Naive thymus-derived CD4-positive, alpha-beta T cell (primary cell): ENCODE data around the gene B4GALNT4. TPM values are rescaled to one million over a fixed set of nuclear protein-coding genes. Genes with fewer than 3 reads are reported as not detected.
"Not testable (repeated sequence)": the region's sequence is repeated elsewhere in the genome, so short reads cannot be mapped to it uniquely, and the experiment has no call there.

Source experiments
- ATAC-seq: fragments of 150-1000 bp; cut with Tn5 transposase; 2 replicates; pipeline ENCODE4 v1.10.0; 2021; ENCODE audit warnings: mild to moderate bottlenecking, moderate library complexity
- CTCF ChIA-PET: fragments of 350-600 bp; sonication (Branson Sonifier 250); formaldehyde crosslinking; loops from one replicate; lab custom pipeline; 2021; ENCODE audit warnings: antibody characterized with exemption; lab: Charles Lee
- POLR2A ChIA-PET: fragments of 350-600 bp; sonication (Branson Sonifier 250); formaldehyde crosslinking; loops from one replicate; lab custom pipeline; 2021; ENCODE audit warnings: antibody characterized with exemption, inconsistent platforms; lab: Charles Lee
- DNase-seq, 9 donors: peaks; one replicate each; pipeline versions ENCODE4 v3.0.0 to v3.0.0-alpha.2; 2020 to 2022; ENCODE audit warnings: mixed read lengths in 1 of 9
- H3K27ac ChIP-seq: one replicate; pipeline ENCODE4 v1.7.0; 2013; ENCODE audit warnings: mild to moderate bottlenecking, low read depth, low read length, moderate library complexity
- H3K27me3 ChIP-seq, 2 donors: one replicate each; pipeline ENCODE4 v1.7.0; 2013; ENCODE audit warnings: low read length in 2 of 2, mild to moderate bottlenecking in 2 of 2, moderate library complexity in 2 of 2; ENCODE audit not compliant: control insufficient read depth in 2 of 2, insufficient read depth in 2 of 2
- H3K36me3 ChIP-seq, 3 experiments: 1 replicate in 2 of 3; 2 replicates in 1 of 3; pipeline ENCODE4 v1.7.0; 2013; ENCODE audit warnings: low read length in 3 of 3, mild to moderate bottlenecking in 3 of 3, moderate library complexity in 1 of 3; ENCODE audit not compliant: insufficient read depth in 3 of 3, control insufficient read depth in 2 of 3
- H3K4me1 ChIP-seq, 2 donors: one replicate each; pipeline ENCODE4 v1.7.0; 2013; ENCODE audit warnings: low read length in 2 of 2, mild to moderate bottlenecking in 2 of 2, moderate library complexity in 1 of 2; ENCODE audit not compliant: control insufficient read depth in 2 of 2, insufficient read depth in 2 of 2
- H3K4me3 ChIP-seq: 2 replicates; pipeline ENCODE4 v1.7.0; 2013; ENCODE audit warnings: mild to moderate bottlenecking, low read length
- H3K9me3 ChIP-seq, 3 experiments: 1 replicate in 2 of 3; 2 replicates in 1 of 3; pipeline ENCODE4 v1.7.0; 2013; ENCODE audit warnings: low read length in 3 of 3; ENCODE audit not compliant: control insufficient read depth in 2 of 3
- H3K27ac Mint-ChIP-seq, 9 donors: one replicate each; pipeline ENCODE4 v1.8.0; 2020 to 2022; ENCODE audit warnings: mixed read lengths in 9 of 9, mild to moderate bottlenecking in 8 of 9, moderate library complexity in 5 of 9, inconsistent platforms in 2 of 9
- H3K27me3 Mint-ChIP-seq, 5 donors: one replicate each; pipeline ENCODE4 v1.8.0; 2021 to 2022; ENCODE audit warnings: mixed read lengths in 5 of 5, mild to moderate bottlenecking in 1 of 5
- H3K36me3 Mint-ChIP-seq, 5 donors: one replicate each; pipeline ENCODE4 v1.8.0; 2020 to 2022; ENCODE audit warnings: mixed read lengths in 5 of 5, mild to moderate bottlenecking in 3 of 5, inconsistent platforms in 1 of 5
- H3K4me1 Mint-ChIP-seq, 7 donors: one replicate each; pipeline ENCODE4 v1.8.0; 2020 to 2022; ENCODE audit warnings: mixed read lengths in 7 of 7, mild to moderate bottlenecking in 3 of 7, inconsistent platforms in 1 of 7
- H3K4me3 Mint-ChIP-seq, 10 donors: one replicate each; pipeline ENCODE4 v1.8.0; 2020 to 2022; ENCODE audit warnings: mild to moderate bottlenecking in 10 of 10, mixed read lengths in 10 of 10, moderate library complexity in 6 of 10, inconsistent platforms in 2 of 10
- H3K9me3 Mint-ChIP-seq, 11 donors: one replicate each; pipeline ENCODE4 v1.8.0; 2020 to 2022; ENCODE audit warnings: mixed read lengths in 11 of 11, mild to moderate bottlenecking in 4 of 11, inconsistent platforms in 1 of 11, moderate library complexity in 1 of 11
- intact Hi-C, 2 donors: fragments of 100-400 bp; cut with micrococcal nuclease; formaldehyde crosslinking; loops; one replicate each; pipeline ENCODE4 v1.15.1; 2023
- polyA plus RNA-seq, 2 donors: library from polyadenylated mRNA; unstranded; fragments of 300-500 nt; fragmentation: Illumina TruSeq; gene quantifications; one replicate each; pipeline ENCODE4 v1.2.3, GENCODE V29; 2021
- total RNA-seq, 6 experiments: library from RNA in 5 of 6; stranded (reverse) in 5 of 6; gene quantifications; 1 replicate in 5 of 6; 2 replicates in 1 of 6; pipeline ENCODE4 v1.2.3 and lab custom pipeline; 2021 to 2026

B4GALNT4 gene
- total RNA-seq (10 to 100 TPM in 2 of 5 experiments, 1 to 10 TPM in 3; 1.2 to 11.8 (median 3.5) TPM), polyA plus RNA-seq (under 1 TPM in 1 of 2 donors, not detected in 1; 0.14 TPM), total RNA-seq (lab: John Stamatoyannopoulos, UW) (4.7 reads per million, percentile 23 among the genes with 10 or more reads in this experiment)

- peak within 1 kb of the TSS in 5 of 9 donors; percentile 31 to 77 (median 41) for H3K27ac Mint-ChIP-seq
- H3K36me3 ChIP-seq, result no peaks in the 10 kb centered on the region
- intact Hi-C loops, result no loop called here
- CTCF ChIA-PET, result interaction anchor here (1.1 kb wide), 1 partner anchor 119 kb away, joined by 3 read pairs; no protein-coding TSS in a partner anchor
- peak within 1 kb of the TSS; percentile 68 to 90 (median 86) for H3K4me3 Mint-ChIP-seq
- ATAC-seq (peak; percentile 77), DNase-seq (peak in 7 of 9 donors; percentile 34 to 64 (median 40))
- peaks cover 0 to 35% (median 18%) of the 10 kb centered on the region in 7 donors for H3K4me1 Mint-ChIP-seq
- no peak within 1 kb of the TSS for H3K27ac ChIP-seq
- peaks cover 3 to 10% of the 10 kb centered on the region in 2 donors for H3K4me1 ChIP-seq
- H3K36me3 Mint-ChIP-seq, result peaks cover 0 to 7% (median 0%) of the 10 kb centered on the region in 5 donors
- H3K4me3 ChIP-seq, result peak within 1 kb of the TSS; percentile 13
- peaks cover 10 to 47% (median 26%) of the 10 kb centered on the region in 5 donors for H3K27me3 Mint-ChIP-seq
- H3K9me3 ChIP-seq, result no peaks in the 10 kb centered on the region
- H3K9me3 Mint-ChIP-seq, result peaks cover 0 to 6% (median 0%) of the 10 kb centered on the region in 11 donors
- POLR2A ChIA-PET, result interaction anchor here (1.6 kb wide), 1 partner anchor 14 kb away, joined by 3 read pairs; no protein-coding TSS in a partner anchor
- H3K27me3 ChIP-seq, result peaks cover 3 to 7% of the 10 kb centered on the region in 2 donors
Observed at GRCh38 chr11:369336-370018, at the start of gene B4GALNT4. Gene B4GALNT4, plus strand, starts transcription at chr11:369499. Its CDS starts 305 bp downstream, at chr11:369804.

- H3K4me3 Mint-ChIP-seq, result peak overlapping the region; percentile 84 to 98 (median 94)
- ChIA-PET POLR2A (interaction anchor here (1.0 to 1.2 kb wide), 4 partner anchors 10 to 35 kb away, joined by 3 to 5 read pairs (median 4); no protein-coding TSS in a partner anchor), CTCF (interaction anchor here (0.6 kb wide), 1 partner anchor 9 kb away, joined by 5 read pairs; no protein-coding TSS in a partner anchor)
- intact Hi-C loops, result loop anchor here in 1 of 2 donors (1.0 kb wide), 1 partner anchor 13 kb away; the partner anchor contains the start of gene IFITM2
- peaks cover 0 to 30% (median 13%) of the 10 kb centered on the region in 5 donors for H3K36me3 Mint-ChIP-seq
- Histone ChIP-seq H3K36me3 (peaks cover 0 to 16% (median 8%) of the 10 kb centered on the region in 3 experiments), H3K4me1 (peaks cover 9 to 16% of the 10 kb centered on the region in 2 donors), H3K27ac (peak overlapping the region; percentile 87), H3K4me3 (peak overlapping the region; percentile 43)
- not testable (repeated sequence) for H3K9me3 Mint-ChIP-seq, H3K27me3 ChIP-seq, H3K9me3 ChIP-seq, ATAC-seq, DNase-seq, H3K27me3 Mint-ChIP-seq
- H3K4me1 Mint-ChIP-seq, result peaks cover 27 to 46% (median 36%) of the 10 kb centered on the region in 7 donors
- peak overlapping the region; percentile 88 to 99 (median 96) for H3K27ac Mint-ChIP-seq
Observed at GRCh38 chr11:319888-320273, 49.4 kb upstream of the B4GALNT4 start.

GRCh38 chr11:324156-324555 lies 45.1 kb upstream of the B4GALNT4 start:
- Mint-ChIP-seq H3K4me3 (peak overlapping the region in 7 of 10 donors; percentile 9 to 64 (median 49)), H3K27me3 (no peaks in the 10 kb centered on the region), H3K9me3 (no peaks in the 10 kb centered on the region), H3K36me3 (peaks cover 0 to 10% (median 0%) of the 10 kb centered on the region in 5 donors), H3K4me1 (peaks cover 34 to 68% (median 58%) of the 10 kb centered on the region in 7 donors), H3K27ac (peak overlapping the region; percentile 65 to 94 (median 80))
- Histone ChIP-seq H3K27ac (peak overlapping the region; percentile 44), H3K4me3 (no peak overlapping the region), H3K4me1 (peaks cover 20 to 40% of the 10 kb centered on the region in 2 donors), H3K27me3 (no peaks in the 10 kb centered on the region), H3K9me3 (no peaks in the 10 kb centered on the region), H3K36me3 (no peaks in the 10 kb centered on the region)
- intact Hi-C loops, result no loop called here
- CTCF ChIA-PET, result interaction anchor here (0.7 to 1.3 kb wide), 5 partner anchors 12 to 73 kb away, joined by 3 read pairs; no protein-coding TSS in a partner anchor
- DNase-seq (no peak), ATAC-seq (no peak)
- POLR2A ChIA-PET, result interaction anchor here (0.7 to 4.6 kb wide), 9 partner anchors 7 to 125 kb away, joined by 3 to 41 read pairs (median 4); no protein-coding TSS in a partner anchor

- intact Hi-C loops, H3K36me3 Mint-ChIP-seq: not testable (repeated sequence)
- POLR2A ChIA-PET, result interaction anchor here (0.7 to 4.6 kb wide), 10 partner anchors 8 to 125 kb away, joined by 3 to 41 read pairs (median 4); partner anchors contain the start of gene PTDSS2
Observed at GRCh38 chr11:324593-325517, 44.4 kb upstream of the B4GALNT4 start.

GRCh38 chr11:325796-326591 lies 43.3 kb upstream of the B4GALNT4 start:
- DNase-seq (no peak), ATAC-seq (no peak)
- H3K27ac Mint-ChIP-seq, result peak overlapping the region; percentile 84 to 97 (median 94)
- no peaks in the 10 kb centered on the region for H3K36me3 ChIP-seq
- POLR2A ChIA-PET, result interaction anchor here (0.7 to 5.2 kb wide), 9 partner anchors 9 to 124 kb away, joined by 3 to 41 read pairs (median 6); partner anchors contain the start of gene PTDSS2
- H3K36me3 Mint-ChIP-seq, result peaks cover 0 to 5% (median 0%) of the 10 kb centered on the region in 5 donors
- H3K27me3 Mint-ChIP-seq, result no peaks in the 10 kb centered on the region
- peak overlapping the region; percentile 50 for H3K4me3 ChIP-seq
- no peaks in the 10 kb centered on the region for H3K9me3 Mint-ChIP-seq
- intact Hi-C loops, result loop anchor here in 1 of 2 donors (2.0 kb wide), 1 partner anchor 29 kb away; no protein-coding TSS in a partner anchor
- no peaks in the 10 kb centered on the region for H3K9me3 ChIP-seq
- H3K27ac ChIP-seq, result peak overlapping the region; percentile 88
- CTCF ChIA-PET, result no interaction called here
- peaks cover 43 to 71% (median 63%) of the 10 kb centered on the region in 7 donors for H3K4me1 Mint-ChIP-seq
- H3K4me1 ChIP-seq, result peaks cover 30 to 57% of the 10 kb centered on the region in 2 donors
- H3K4me3 Mint-ChIP-seq, result peak overlapping the region; percentile 59 to 85 (median 78)
- H3K27me3 ChIP-seq, result no peaks in the 10 kb centered on the region

More at GRCh38 chr11:324593-325517, 44.4 kb upstream of the B4GALNT4 start:
- H3K9me3 ChIP-seq, H3K4me3 ChIP-seq, H3K9me3 Mint-ChIP-seq, H3K27me3 Mint-ChIP-seq, ATAC-seq, H3K36me3 ChIP-seq, DNase-seq, H3K27ac ChIP-seq, H3K27me3 ChIP-seq: not testable (repeated sequence)
- peak overlapping the region; percentile 9 to 62 (median 49) for H3K4me3 Mint-ChIP-seq
- H3K4me1 ChIP-seq, result peaks cover 20 to 46% of the 10 kb centered on the region in 2 donors
- peaks cover 40 to 70% (median 60%) of the 10 kb centered on the region in 7 donors for H3K4me1 Mint-ChIP-seq
- peak overlapping the region; percentile 65 to 96 (median 80) for H3K27ac Mint-ChIP-seq
- CTCF ChIA-PET, result interaction anchor here (0.7 to 1.3 kb wide), 5 partner anchors 12 to 74 kb away, joined by 3 read pairs; no protein-coding TSS in a partner anchor
